Renal cortical epithelial cell (primary cell): Measurements from ENCODE around the gene ZW10. TPM values are rescaled to one million over a fixed set of nuclear protein-coding genes. Genes with fewer than 3 reads are reported as not detected.
A peak's percentile ranks its signal among the peaks of the same experiment; 100 is the strongest.
"Not testable (repeated sequence)": the region's sequence is repeated elsewhere in the genome, so short reads cannot be mapped to it uniquely, and the experiment has no call there.

Experiments
- DNase-seq: peaks from one replicate; pipeline ENCODE4 v3.0.0-alpha.2; 2011; ENCODE audit warnings: low read depth
- total RNA-seq: library from RNA; depleted of rRNA; stranded (reverse); fragments of >200 nt; gene quantifications from 2 replicates; pipeline ENCODE4 v1.2.3, GENCODE V29; 2014

Gene ZW10, protein sequence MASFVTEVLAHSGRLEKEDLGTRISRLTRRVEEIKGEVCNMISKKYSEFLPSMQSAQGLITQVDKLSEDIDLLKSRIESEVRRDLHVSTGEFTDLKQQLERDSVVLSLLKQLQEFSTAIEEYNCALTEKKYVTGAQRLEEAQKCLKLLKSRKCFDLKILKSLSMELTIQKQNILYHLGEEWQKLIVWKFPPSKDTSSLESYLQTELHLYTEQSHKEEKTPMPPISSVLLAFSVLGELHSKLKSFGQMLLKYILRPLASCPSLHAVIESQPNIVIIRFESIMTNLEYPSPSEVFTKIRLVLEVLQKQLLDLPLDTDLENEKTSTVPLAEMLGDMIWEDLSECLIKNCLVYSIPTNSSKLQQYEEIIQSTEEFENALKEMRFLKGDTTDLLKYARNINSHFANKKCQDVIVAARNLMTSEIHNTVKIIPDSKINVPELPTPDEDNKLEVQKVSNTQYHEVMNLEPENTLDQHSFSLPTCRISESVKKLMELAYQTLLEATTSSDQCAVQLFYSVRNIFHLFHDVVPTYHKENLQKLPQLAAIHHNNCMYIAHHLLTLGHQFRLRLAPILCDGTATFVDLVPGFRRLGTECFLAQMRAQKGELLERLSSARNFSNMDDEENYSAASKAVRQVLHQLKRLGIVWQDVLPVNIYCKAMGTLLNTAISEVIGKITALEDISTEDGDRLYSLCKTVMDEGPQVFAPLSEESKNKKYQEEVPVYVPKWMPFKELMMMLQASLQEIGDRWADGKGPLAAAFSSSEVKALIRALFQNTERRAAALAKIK
- 23.6 and 24.5 TPM in 2 replicates for total RNA-seq

DNA sequence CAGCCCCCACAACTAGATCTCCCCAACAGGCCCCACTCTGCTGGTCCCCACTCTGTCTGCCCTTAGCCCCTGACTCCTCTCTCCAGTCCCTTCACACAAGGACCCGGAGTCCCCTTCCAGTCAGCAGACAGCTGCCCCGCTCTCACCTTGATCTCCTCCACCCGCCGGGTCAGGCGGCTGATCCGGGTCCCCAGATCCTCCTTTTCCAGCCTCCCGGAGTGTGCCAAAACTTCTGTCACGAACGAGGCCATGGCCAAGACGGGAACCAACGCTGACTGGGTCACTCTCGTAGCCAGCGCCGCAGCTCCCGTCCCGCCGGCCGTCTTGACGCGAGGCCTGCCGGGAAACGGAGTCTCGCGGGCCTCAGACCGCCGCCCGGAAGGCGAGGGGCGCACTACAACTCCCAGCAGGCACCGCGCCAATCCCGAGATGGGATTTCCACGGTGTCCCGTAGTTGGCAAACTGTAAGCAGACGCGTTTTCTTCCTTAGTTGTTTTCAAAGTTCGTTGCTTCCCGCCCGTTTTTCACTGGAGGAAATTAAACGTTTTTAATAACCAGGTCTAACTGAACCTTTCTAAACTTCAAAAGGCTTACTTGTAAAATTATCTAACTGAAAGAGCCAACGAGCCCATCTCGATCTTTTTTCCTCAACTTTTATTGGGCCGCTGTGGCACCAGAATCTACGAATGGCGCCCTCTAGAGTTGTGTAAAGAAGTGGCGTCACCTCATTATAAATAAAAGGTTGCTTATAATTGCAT, at the start of gene ZW10:
Gene ZW10 (minus strand): TSS at position 277 of the 758 bp plus-strand sequence. CDS start 26 bp downstream, at position 251.
- peak; percentile 91 for DNase-seq

DNA sequence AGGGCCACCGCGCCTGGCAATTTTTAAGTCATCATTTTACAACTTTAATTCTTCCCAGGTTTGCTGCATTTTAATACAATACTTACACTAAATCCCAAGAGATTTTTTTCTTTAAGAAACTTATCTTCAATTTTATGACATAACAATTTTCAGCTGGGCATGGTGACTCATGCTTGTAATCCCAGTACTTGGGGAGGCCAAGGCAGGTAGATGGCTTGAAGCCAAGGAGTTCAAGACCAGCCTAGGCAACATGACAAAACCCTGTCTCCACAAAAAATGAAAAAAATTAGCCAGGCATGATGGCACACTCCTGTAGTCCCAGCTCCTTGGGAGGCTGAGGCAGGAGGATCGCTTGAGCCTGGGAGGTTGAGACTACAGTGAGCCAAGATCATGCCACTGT, 44.9 kb upstream of the ZW10 start:
- no peak for DNase-seq

DNA sequence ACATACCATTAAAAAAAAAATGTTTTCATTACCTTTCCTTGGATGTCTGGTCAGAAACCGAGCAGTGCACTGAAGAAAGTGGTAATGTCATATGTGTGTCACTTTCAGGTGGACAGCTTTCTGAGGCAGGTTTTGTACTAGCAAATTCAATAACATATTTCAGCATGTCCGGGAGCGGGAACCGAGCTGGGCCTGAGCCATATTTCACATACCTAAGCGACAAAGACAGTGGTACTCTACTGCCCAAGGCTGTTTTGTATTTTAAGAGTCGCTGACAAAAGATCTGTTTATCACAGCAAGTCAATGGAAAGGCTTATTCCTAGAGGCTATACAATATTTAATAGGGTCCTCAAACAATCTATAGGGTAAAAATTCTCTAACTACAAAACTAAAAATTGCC, 44.1 kb upstream of the ZW10 start:
- no peak for DNase-seq

DNA sequence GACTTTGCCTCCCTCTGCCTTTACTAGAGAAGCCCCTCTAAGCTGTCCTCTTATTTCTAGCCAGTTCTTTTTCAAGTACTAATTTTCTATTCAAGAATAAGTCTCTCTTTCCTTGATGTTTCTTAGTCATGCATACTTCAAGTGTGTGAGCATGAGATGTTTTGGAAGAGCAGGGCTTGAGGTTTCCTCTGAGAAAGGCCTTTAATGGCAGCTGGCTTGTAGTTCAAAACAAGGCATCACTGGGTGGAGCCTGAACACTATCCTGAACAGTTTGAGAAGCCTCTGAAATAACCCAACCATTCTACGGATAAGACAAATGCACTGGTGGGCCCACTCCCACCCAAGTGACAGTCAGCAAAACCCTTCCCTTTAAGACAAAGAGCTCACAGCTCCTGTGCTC, 43.7 kb upstream of the ZW10 start:
- no peak for DNase-seq

DNA sequence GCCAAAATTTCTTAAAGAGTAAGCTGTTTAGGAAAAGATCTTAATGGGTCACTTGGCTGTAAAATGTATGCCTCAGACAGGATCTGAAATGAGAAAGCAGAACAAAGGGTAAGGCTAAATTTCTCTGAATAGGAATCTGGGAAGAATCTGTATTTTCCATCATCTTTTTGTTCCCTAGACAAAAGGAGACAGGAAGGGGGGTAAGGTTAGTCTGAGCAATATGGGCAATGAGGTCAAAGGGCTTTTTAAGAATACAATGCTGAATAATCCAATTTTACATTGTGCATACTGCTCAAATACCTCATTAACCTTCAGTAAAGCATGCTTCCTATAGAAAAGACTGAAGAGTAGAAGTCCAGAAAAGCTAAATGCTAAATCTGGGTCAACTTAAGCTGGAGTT, 40.7 kb upstream of the ZW10 start:
- DNase-seq: no peak

DNA sequence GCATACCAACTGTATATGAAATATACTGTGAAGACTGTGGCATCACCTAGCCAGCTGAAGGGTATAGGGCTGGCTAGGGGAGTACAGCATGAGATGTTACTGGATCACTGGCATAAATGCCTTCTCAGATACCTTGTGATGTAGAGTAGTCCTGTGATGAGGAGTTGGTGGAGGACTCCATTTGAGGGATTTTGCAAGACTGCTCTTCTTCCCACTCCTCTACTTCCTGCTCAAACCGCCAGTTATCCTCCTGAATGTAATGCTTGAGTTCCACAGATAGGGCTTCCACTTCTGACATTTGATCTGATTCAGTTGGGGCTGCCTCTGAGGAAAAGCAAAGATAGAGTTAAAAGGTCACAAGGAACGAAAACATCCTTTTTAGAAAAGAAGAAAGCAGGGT, 35.4 kb upstream of the ZW10 start:
- no peak for DNase-seq

DNA sequence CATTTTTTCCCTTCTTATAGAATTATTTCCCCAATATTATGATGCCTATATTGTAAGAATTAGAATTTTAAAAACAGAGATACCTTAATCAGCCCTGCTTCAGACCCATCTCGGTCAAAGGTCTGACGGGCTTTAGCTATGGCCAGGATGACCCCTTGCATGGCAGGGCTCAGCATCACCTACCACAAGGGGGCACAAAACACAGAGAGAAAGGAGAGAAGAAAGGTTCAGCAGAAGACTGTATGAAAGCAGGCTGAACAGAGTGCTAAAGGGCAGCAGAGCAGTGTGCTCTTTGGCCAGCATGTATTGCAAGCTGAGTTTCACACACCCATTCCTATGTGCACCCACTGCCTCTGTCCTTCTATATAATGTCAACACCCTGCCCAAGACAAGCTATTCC, 32.9 kb upstream of the ZW10 start:
- peak; percentile 8 for DNase-seq

DNA sequence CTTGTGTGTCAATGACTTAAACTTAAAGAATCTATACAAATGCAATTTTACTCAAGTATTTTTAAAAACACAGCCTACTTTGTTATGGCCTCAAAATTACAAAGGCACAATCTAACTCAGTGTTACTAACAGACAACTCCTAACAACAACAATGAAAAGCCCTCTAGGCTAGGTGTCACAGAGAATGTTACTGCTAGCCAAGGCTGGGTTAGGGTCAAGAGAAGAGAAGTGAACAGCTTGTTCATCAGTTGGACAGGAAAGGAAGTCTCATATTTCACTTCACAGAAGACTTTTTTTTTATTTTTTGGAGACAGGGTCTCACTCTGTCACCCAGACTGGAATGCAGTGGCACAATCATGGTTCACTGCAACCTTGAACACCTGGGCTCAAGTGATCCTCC, 32.1 kb upstream of the ZW10 start:
- DNase-seq: no peak

DNA sequence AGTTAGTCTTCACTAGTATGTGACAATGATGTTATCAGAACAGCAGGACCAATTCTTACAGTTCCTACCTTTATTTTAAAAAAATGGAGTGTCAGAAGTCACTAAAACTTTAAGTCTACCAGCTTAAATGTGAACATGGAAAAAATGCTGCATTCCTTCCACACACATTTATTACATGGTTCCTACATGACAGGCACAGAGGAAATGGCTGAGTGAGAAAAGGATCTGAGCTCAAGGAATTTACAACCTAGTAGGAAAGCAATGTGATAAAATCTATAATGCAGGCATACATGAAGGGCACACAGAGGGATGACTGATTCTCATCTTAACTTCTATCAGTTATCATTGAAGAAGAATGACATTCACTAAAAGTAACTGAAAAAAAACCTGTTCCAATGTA, 29.1 kb upstream of the ZW10 start:
- no peak for DNase-seq

DNA sequence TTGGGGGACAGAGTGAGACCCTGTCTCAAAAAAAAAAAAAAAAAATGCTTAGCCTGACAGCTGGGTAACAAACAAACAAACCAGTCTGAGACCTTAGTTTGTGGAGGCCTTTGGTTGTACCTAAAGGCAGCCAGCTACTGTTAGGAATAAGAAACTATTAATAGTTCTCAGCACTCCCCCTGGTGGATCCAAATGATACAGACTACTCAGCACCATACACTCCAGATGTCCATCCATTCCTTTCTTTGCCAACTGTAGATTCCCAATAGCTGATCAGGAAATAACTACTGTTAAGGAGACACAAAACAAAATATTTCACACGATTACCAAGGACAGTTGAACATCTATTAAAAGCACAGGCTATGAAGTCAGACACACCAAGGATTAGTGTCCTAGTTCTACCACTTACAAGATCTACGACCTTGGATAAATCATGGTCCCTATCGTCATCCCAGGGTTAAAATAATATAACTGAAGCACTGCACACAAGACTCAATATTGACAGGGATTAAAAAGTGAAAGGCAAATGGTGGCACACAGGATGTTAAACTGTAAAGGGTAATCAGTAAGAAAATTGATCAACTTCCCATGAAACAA, 23.3 kb upstream of the ZW10 start:
- DNase-seq: peak; percentile 49

DNA sequence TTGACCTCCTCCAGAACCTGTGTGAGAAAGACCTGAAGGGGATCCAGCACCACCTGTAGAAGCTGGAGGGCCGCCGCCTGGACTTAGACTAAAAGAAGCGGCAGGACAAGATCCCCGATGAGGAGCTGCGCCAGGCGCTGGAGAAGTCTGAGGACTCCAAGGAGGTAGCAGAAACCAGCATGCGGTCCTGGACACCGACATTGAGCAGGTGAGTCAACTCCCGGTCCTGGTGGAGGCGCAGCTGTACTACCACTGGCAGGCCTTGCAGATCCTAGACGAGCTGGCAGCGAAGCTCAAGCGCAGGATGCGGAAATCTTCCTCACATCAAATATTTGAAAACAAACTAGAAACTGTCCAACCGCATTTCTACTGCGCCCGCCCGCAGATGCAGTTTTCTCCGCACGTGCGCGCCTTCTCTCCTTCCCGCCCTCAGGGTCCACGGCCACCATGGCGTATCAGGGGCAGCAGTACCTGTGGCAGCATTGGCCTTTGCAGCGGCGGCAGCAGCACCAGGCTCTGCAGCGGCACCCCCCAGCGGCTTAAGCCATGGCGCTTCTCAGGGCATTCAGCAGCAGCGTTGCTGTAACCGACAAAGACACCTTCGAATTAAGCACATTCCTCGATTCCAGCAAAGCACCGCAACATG, 16.3 kb upstream of the ZW10 start:
- no peak for DNase-seq

DNA sequence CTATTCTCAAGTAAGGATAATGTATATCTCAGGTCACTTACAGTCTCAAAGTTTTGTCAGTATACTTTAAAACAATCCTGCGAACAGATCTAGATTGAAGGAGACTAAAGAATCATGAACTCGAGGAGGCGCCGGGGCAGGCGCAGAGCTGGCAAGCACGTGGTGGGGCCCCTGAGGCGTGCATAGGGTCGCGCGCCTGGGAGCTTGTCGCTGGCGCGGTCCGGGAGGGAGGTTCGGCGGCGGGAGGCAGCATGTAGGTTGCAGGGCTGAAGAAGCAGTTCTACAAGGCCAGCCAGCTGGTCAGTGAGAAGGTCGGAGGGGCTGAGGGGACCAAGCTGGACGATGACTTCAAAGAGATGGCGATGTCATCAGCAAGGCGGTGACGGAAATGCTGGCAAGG, 15.5 kb upstream of the ZW10 start:
- not testable (repeated sequence) for DNase-seq

DNA sequence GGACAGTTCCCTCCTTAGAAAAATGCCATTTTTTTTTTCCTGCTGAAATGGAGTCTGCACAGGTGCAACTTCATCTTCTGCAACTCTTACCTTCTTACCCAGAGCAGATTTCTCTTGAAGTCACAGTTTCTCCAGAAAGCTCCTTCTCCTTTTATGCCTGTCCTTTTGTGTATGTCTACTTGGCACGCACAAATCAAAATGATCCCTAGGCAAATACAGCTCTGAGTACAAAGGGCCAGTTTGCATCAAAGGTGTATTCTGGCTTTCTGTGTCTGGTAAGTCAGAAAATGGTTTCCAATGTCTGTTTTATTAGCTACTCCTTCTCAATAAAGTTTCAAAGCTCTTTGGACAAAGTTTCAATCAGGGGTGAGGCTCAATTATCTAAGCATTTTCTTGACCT, 8.6 kb upstream of the ZW10 start:
- DNase-seq: no peak

DNA sequence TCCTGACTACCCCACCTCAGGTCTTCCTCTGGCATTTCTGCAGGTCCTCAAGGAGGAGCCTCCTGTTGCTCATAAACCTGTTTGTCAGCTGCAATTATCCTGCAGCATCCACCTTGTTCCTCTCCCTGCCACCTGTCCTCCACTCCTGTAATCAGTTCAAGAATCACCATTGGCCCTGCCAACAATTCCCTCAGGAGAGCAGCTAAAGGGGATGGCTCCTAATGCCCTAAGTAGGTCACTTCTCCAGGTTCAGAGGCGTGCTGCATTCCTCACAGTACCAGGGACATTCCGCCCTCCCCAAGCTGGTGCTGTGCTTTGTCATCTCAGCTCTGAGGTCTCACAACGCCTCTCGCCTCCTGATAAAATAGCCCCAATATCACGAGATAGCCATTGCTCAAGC, 8.2 kb upstream of the ZW10 start:
- DNase-seq: no peak

DNA sequence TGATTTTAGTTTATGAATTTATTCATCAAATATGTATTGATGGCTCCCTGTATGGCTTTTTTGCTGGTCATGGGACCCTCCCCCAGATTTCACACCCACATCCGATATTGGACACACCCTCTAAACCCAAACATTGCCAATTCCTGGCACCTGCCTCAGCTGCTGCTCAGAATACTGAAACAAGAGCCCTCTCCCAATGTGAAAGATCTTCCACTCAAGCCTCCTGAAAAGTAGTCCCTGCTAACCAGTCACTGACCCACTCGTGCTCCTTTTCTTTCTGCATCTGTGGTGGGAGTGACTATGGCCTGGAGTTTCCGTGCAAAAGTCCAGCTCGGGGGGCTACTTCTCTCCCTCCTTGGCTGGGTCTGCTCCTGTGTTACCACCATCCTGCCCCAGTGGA, 6.0 kb upstream of the ZW10 start, which contains the start of gene CLDN25:
Gene CLDN25 (plus strand): TSS at position 301 of the 400 bp plus-strand sequence. CDS start 0 bp downstream, at position 301.
- DNase-seq: no peak

DNA sequence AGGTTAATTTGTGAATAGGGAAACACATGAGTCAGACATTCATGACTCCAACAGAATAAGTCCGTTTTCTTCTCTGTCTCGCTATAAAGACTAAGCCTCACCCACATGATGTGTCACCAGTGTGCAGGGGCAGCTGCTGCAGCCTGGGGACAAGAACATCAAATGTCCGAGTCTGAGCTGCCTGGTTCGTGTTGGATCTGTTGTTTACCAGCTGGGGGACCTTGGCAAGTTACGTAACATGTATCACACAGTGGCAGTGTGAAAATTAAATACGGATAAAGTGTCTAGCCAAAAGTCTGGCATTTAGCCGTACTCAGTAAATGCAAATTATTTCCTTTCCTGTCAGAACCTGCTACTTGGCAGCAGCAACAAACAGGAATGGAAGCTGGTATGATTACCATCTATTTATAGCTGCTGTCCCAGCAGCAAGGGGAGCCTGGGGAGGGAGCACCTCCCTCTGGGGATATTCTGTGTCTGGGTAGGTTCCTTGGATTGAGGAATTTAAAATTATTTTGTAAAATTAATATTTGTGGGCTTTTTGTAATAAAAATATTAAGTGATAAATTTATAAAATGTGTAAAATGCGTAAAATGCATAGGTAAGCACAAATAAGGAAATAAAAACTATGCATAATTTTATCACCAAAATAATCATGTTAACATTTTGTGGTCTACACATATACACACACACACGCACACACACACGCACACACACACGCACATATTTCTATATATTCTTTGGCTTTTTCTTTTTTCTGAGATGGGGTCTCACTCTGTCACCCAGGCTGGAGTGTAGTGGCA, 4.8 kb upstream of the ZW10 start:
- DNase-seq: peak; percentile 94

DNA sequence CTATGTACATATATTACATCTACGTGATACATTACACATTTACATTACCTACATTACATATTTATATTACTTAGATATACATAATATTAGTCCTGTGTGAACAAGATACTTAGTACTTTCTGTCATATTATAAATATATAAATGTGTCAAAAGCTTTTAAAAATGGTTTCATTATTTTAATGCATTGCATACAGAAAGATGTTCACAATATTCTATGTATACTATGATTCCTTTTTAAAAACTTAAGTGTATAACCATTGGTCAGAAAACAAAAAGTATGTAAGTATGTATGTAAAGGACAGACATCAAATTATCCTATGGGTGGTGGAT, 647 bp upstream of the ZW10 start:
- DNase-seq: no peak

DNA sequence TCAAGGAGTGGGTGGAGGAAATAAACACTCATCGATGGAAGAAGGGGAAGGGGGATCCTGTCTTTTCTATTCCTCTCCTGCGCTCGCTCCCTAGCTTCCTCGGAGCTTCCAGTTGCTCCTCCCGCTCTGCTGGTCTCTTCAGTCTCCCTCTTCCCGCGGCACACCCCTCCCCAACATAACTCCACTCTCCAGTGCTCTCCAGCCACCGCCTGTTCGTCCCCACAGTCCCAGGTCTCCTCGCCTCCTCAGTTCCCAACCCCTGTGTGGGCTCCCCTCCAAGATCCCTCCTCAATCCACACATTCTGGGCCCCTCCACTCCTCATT, 438 bp downstream of the ZW10 start:
- peak; percentile 13 for DNase-seq

DNA sequence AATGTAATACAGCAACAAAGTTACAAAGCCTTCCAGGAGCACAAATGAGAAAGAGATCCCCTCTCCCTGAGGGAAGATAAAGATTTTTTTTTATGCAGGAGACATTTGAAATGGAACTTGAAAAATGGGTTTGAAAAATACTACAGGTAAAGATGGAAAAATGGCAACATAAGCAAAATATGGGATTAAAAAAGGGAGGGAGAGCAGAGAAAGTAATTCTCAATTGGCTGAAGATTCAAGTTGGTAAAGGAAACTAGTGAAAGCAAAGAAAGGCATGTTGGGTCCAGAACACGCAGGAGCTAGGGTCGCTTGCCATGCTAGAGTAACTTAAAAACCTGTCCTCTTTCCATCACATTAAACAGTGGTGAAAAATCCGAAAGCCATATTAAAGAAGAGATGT, 1.5 kb downstream of the ZW10 start:
- DNase-seq: no peak

DNA sequence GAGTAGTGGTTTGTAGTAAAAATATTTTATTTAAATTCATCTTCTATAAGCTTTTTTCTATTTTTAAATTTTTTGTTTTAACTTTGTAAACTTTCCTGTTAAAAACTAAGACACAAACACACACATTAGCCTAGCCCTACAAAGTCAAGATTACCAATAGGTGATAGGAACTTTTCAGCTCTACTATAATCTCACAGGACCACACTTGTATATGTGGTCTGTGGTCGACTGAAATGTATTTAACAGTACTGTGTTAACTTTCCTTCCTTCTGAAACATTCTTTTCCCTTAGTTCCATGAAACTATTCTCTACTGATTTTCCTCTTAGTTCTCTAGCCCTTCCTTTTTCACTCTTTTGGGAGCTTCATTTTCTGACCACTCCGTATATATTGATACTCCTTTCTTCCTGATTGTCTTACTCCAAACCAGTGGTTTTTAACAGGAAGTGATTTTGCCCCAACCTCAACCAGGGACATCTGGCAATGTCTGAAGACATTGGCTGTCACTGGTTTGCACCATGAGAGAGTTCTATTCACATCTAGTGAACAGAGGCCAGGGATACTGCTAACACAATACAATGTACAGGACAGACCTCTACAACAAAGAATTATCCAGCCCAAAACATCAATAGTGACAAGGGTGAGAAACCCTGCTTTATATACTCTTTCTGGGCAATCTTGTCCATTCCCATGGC, 8.8 kb downstream of the ZW10 start:
- DNase-seq: no peak
